Activated T-cell treated with anti-CD3 and anti-CD28 coated beads for 24 hours (primary cell): ENCODE data around the gene LHX6.

Experiments
- DNase-seq: peaks from one replicate; pipeline ENCODE4 v3.0.0-alpha.2; 2020; ENCODE audit warnings: low read depth

Gene LHX6

GRCh38 chr9:122228568-122229484 lies at the start of gene LHX6:
Gene LHX6 (minus strand): TSS chr9:122228957. CDS start chr9:122228740, 217 bp downstream.
- DNase-seq: no peak

GRCh38 chr9:122277285-122277897 lies 48.6 kb upstream of the LHX6 start:
- DNase-seq: no peak

- DNase-seq: no peak
Measured at GRCh38 chr9:122276096-122276495, 47.3 kb upstream of the LHX6 start.

- no peak for DNase-seq
Measured at GRCh38 chr9:122274055-122274454, 45.3 kb upstream of the LHX6 start.

GRCh38 chr9:122268041-122268814 lies 39.5 kb upstream of the LHX6 start:
- DNase-seq: no peak

- no peak for DNase-seq
Measured at GRCh38 chr9:122265149-122265915, 36.6 kb upstream of the LHX6 start.

GRCh38 chr9:122264360-122265148 lies 35.8 kb upstream of the LHX6 start, which contains the start of the genes MRRF and RBM18:
Gene MRRF (plus strand): TSS chr9:122264882. CDS start chr9:122270892, 6,010 bp downstream.
Gene RBM18 (minus strand): TSS chr9:122264840. CDS start chr9:122261492, 3,348 bp downstream.
- peak; percentile 90 for DNase-seq

- DNase-seq: no peak
Measured at GRCh38 chr9:122263699-122264349, 35.1 kb upstream of the LHX6 start.

GRCh38 chr9:122262073-122262472 lies 33.3 kb upstream of the LHX6 start:
- DNase-seq: no peak

GRCh38 chr9:122261469-122261881 lies 32.7 kb upstream of the LHX6 start:
- DNase-seq: no peak

GRCh38 chr9:122258886-122259415 lies 30.2 kb upstream of the LHX6 start:
- no peak for DNase-seq

- DNase-seq: no peak
Measured at GRCh38 chr9:122256206-122256605, 27.4 kb upstream of the LHX6 start.

GRCh38 chr9:122254761-122255160 lies 26.0 kb upstream of the LHX6 start:
- DNase-seq: no peak

- DNase-seq: no peak
Measured at GRCh38 chr9:122252796-122253195, 24.0 kb upstream of the LHX6 start.

- DNase-seq: no peak
Measured at GRCh38 chr9:122251351-122251750, 22.6 kb upstream of the LHX6 start.

- no peak for DNase-seq
Measured at GRCh38 chr9:122248448-122248865, 19.7 kb upstream of the LHX6 start.

- no peak for DNase-seq
Measured at GRCh38 chr9:122246666-122247065, 17.9 kb upstream of the LHX6 start.

GRCh38 chr9:122244349-122244748 lies 15.6 kb upstream of the LHX6 start:
- DNase-seq: no peak

GRCh38 chr9:122239722-122240121 lies 11.0 kb upstream of the LHX6 start:
- no peak for DNase-seq

- no peak for DNase-seq
Measured at GRCh38 chr9:122236681-122237080, 7.9 kb upstream of the LHX6 start.
